AG04450 (cell line): ENCODE data around the gene FUS. TPM values are rescaled to one million over a fixed set of nuclear protein-coding genes. Genes with fewer than 3 reads are reported as not detected.

Source experiments
- CTCF ChIA-PET: fragments of 300-600, 350-600 bp; formaldehyde crosslinking; extraction: SDS; loops from one replicate; lab custom pipeline; 2022; ENCODE audit warnings: antibody characterized with exemption, inconsistent platforms; lab: Charles Lee
- POLR2A ChIA-PET: fragments of 350-600 bp; formaldehyde crosslinking; extraction: SDS; loops from one replicate; lab custom pipeline; 2021; ENCODE audit warnings: antibody characterized with exemption, inconsistent platforms; lab: Yijun Ruan, JAX
- DNase-seq: peaks from one replicate; pipeline ENCODE4 v3.0.0-alpha.2; 2011; ENCODE audit warnings: low read depth, low spot score
- H3K27ac ChIP-seq: one replicate; pipeline ENCODE4 v1.5.1; 2012; ENCODE audit warnings: low read depth, low read length, control low read depth
- H3K27me3 ChIP-seq: one replicate; pipeline ENCODE4 v1.6.0; 2012; ENCODE audit warnings: low read length; ENCODE audit not compliant: control insufficient read depth, insufficient read depth
- H3K4me3 ChIP-seq: 2 replicates; pipeline ENCODE4 v1.5.1; 2011; ENCODE audit warnings: mild to moderate bottlenecking, low read depth, low read length, control low read depth
- H3K9me3 ChIP-seq: 2 replicates; pipeline ENCODE4 v1.5.1; 2012; ENCODE audit warnings: low read length; ENCODE audit not compliant: control insufficient read depth, insufficient read depth
- polyA plus RNA-seq: library from polyadenylated mRNA; depleted of rRNA; stranded (reverse); fragments of >200 nt; gene quantifications from 2 replicates; pipeline ENCODE4 v1.2.3, GENCODE V29; 2011
- TF ChIP-seq, protein P1 (sequence below): IDR thresholded peaks from 2 replicates; pipeline ENCODE4 v1.5.1; 2011; ENCODE audit warnings: low read depth, low read length, control low read depth, inconsistent platforms

Gene FUS
- polyA plus RNA-seq, 1 experiment: 166 TPM

DNA sequence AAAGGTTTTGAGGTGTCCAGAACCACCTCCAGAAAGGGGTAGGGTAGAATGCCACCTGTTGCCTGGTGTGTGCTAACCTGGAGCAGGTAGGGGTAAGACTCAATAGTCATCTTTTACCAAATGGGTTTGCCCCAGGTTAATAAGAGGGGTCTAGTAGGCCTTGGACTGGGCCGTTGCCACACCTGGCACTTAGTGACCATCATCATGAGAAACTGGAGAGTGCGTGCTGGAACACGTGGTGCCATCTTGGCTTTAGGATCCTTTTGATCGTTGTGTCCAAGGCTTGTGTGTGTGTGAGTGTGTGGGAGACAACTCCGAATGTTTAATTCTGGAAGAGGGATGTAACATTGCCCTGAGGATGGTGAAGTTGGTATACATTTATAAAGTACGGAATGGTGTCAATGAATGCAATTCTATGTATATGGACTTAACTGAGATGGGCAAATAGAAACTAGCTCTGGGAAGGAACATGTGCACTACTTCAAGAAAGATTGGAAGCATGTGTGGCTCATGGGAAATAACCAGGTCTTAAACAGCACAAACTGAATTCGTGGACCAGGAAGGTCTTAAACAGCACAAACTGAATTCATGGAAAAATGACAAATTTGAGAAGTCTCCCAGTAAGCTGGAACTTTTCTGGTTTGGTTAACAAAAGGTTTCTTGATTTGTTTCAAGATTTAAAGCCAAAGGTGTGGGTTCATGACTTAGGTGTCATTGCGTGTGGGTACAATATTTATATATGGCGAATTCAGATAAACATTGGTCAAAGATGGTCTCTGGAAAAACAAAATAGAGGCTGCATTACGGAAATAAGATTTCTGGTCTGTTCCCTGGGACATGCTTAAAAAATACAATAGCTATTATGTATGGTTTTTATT lies 7.2 kb downstream of the FUS start:
- DNase-seq: no peak
- ChIA-PET POLR2A (interaction anchor here (0.6 to 1.1 kb wide), 3 partner anchors 11 to 518 kb away, joined by 3 to 4 read pairs (median 3); no protein-coding TSS in a partner anchor), CTCF (interaction anchor here (0.6 to 1.0 kb wide), 3 partner anchors 45 to 264 kb away, joined by 3 read pairs; no protein-coding TSS in a partner anchor)
- Histone ChIP-seq H3K9me3 (no peaks in the 10 kb centered on the region), H3K27ac (no peak overlapping the region), H3K27me3 (no peaks in the 10 kb centered on the region), H3K4me3 (no peak overlapping the region)
- TF ChIP-seq, protein P1, sequence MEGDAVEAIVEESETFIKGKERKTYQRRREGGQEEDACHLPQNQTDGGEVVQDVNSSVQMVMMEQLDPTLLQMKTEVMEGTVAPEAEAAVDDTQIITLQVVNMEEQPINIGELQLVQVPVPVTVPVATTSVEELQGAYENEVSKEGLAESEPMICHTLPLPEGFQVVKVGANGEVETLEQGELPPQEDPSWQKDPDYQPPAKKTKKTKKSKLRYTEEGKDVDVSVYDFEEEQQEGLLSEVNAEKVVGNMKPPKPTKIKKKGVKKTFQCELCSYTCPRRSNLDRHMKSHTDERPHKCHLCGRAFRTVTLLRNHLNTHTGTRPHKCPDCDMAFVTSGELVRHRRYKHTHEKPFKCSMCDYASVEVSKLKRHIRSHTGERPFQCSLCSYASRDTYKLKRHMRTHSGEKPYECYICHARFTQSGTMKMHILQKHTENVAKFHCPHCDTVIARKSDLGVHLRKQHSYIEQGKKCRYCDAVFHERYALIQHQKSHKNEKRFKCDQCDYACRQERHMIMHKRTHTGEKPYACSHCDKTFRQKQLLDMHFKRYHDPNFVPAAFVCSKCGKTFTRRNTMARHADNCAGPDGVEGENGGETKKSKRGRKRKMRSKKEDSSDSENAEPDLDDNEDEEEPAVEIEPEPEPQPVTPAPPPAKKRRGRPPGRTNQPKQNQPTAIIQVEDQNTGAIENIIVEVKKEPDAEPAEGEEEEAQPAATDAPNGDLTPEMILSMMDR: no peak

DNA sequence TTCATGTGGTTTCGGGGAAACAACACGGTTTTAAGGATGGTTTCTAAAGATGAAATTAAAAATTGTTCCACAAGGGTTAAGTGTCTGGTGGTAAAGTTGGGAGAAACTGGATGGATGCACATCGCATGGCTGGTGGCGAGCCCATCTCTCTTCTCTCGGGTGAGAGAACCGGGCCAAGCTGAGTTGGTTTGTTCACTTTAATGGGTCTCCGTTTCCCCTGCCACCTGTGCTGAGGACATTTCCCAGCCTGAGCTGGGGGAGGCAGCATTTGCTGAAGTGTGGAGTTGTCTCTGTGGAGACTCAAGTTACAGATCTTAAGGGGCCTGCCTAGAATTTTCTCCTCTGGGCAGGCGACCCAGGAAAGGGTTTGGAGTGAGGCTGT lies 7.9 kb downstream of the FUS start:
- DNase-seq: no peak
- Histone ChIP-seq H3K27ac (no peak overlapping the region), H3K4me3 (no peak overlapping the region), H3K9me3 (no peaks in the 10 kb centered on the region), H3K27me3 (no peaks in the 10 kb centered on the region)
- CTCF ChIA-PET: interaction anchor here (0.6 to 1.0 kb wide), 3 partner anchors 46 to 264 kb away, joined by 3 read pairs; no protein-coding TSS in a partner anchor
- POLR2A ChIA-PET: interaction anchor here (1.1 kb wide), 1 partner anchor 10 kb away, joined by 4 read pairs; no protein-coding TSS in a partner anchor
- TF ChIP-seq, protein P1: no peak

DNA sequence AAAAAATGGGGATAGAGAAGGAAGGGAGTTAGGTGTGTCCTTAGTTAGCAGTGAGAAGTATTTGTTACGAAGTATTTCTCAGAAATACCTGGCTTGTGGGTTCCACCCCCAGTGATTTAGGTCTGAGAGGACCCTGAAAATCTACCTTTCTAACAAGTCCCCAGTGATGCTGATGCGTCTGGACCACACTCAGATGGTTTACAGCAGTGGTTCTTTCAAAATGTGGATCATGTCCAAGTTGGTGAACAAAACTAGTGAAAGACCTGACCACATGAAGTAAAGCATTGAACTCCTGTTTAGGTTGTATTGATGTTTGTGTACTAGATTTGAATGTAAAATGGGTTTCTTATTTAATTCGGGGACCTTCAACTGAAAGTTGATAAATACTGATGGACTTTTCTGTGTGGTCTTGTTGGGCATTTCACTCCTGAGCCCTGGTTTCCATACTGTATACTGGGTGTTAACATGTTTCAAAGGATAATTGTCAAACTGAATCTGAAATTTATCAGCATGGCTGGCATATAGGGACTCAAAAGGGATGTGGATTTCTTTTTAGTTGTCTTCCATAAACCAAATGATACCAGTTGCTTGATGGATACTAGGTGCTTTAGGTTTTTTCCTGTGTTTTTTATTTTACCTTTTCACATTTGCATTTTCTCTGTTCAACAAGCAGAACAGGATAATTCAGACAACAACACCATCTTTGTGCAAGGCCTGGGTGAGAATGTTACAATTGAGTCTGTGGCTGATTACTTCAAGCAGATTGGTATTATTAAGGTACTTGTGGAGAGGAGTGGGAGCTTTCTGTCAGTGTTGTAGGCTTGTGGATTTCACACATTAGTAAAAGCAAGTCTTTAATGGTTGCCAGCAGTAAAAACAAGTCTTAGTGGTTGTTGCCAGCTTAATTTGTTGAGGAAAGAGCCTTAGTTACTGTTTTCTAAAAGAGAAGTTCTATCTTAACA lies 8.8 kb downstream of the FUS start:
- no peak overlapping the region for H3K4me3 ChIP-seq
- no peak for DNase-seq
- no peaks in the 10 kb centered on the region for H3K27me3 ChIP-seq
- no peaks in the 10 kb centered on the region for H3K9me3 ChIP-seq
- CTCF ChIA-PET: interaction anchor here (1.2 to 1.7 kb wide), 2 partner anchors 47 to 270 kb away, joined by 3 to 4 read pairs; no protein-coding TSS in a partner anchor
- TF ChIP-seq, protein P1: no peak
- POLR2A ChIA-PET: interaction anchor here (1.3 to 2.1 kb wide), 2 partner anchors 9 to 10 kb away, joined by 3 to 11 read pairs; partner anchors contain the start of gene FUS
- H3K27ac ChIP-seq: no peak overlapping the region

DNA sequence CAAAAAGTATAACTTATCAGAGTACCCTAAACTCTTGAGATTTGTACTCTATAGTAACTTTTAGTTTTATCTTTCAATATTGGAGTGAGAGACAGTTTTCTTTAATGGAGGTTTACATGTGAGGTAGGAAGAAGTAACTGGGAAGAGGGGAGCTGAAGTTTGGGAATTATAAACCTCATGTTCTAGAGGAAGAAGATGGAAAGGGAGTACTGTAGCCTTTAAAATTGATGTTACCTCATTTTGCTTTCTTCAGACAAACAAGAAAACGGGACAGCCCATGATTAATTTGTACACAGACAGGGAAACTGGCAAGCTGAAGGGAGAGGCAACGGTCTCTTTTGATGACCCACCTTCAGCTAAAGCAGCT lies 9.5 kb downstream of the FUS start:
- no peaks in the 10 kb centered on the region for H3K9me3 ChIP-seq
- H3K27me3 ChIP-seq: no peaks in the 10 kb centered on the region
- no peak overlapping the region for H3K4me3 ChIP-seq
- TF ChIP-seq, protein P1: no peak
- CTCF ChIA-PET: interaction anchor here (1.2 to 1.7 kb wide), 2 partner anchors 47 to 269 kb away, joined by 3 to 4 read pairs; no protein-coding TSS in a partner anchor
- no peak for DNase-seq
- no peak overlapping the region for H3K27ac ChIP-seq
- POLR2A ChIA-PET: interaction anchor here (1.3 to 2.1 kb wide), 2 partner anchors 9 to 10 kb away, joined by 3 to 11 read pairs; partner anchors contain the start of gene FUS
